ENCODE data around the gene CREG2.

Gene CREG2

GRCh38 chr2:101400048-101400447 lies 12.7 kb upstream of the CREG2 start:
- no peaks in the 10 kb centered on the region for H3K27me3 ChIP-seq (ENCODE audit: insufficient read depth, poor library complexity, severe bottlenecking)
- peak in 1 of 2 experiments; percentile 42 for DNase-seq (ENCODE audit: low read depth in 1 of 2, low spot score in 1 of 2)
- H3K27ac ChIP-seq (replicated peaks), result no peak overlapping the region
- H3K4me3 ChIP-seq (replicated peaks; ENCODE audit: insufficient read depth, low read length), result no peak overlapping the region
- TF ChIP-seq REST (IDR thresholded peaks at IDR 0.05; ENCODE audit: insufficient replicate concordance, low read depth), result no peak
- TF ChIP-seq SPI1 (IDR thresholded peaks at IDR 0.05; ENCODE audit: borderline replicate concordance, low read depth), result peak; percentile 58; the same call in 1 of the 2 replicates

GRCh38 chr2:101399021-101399799 lies 11.9 kb upstream of the CREG2 start:
- H3K27me3 ChIP-seq (ENCODE audit: insufficient read depth, poor library complexity, severe bottlenecking), result no peaks in the 10 kb centered on the region
- no peak overlapping the region for H3K27ac ChIP-seq (replicated peaks)
- peak; percentile 59; the same call in 1 of the 2 replicates for TF ChIP-seq SPI1 (IDR thresholded peaks at IDR 0.05; ENCODE audit: borderline replicate concordance, low read depth)
- TF ChIP-seq POLR2AphosphoS5 (IDR thresholded peaks at IDR 0.05; ENCODE audit: low read depth), result no peak
- peak in 1 of 2 experiments; percentile 15 for DNase-seq (ENCODE audit: low read depth in 1 of 2, low spot score in 1 of 2)
- no peak overlapping the region for H3K4me3 ChIP-seq (replicated peaks; ENCODE audit: insufficient read depth, low read length)

DNA sequence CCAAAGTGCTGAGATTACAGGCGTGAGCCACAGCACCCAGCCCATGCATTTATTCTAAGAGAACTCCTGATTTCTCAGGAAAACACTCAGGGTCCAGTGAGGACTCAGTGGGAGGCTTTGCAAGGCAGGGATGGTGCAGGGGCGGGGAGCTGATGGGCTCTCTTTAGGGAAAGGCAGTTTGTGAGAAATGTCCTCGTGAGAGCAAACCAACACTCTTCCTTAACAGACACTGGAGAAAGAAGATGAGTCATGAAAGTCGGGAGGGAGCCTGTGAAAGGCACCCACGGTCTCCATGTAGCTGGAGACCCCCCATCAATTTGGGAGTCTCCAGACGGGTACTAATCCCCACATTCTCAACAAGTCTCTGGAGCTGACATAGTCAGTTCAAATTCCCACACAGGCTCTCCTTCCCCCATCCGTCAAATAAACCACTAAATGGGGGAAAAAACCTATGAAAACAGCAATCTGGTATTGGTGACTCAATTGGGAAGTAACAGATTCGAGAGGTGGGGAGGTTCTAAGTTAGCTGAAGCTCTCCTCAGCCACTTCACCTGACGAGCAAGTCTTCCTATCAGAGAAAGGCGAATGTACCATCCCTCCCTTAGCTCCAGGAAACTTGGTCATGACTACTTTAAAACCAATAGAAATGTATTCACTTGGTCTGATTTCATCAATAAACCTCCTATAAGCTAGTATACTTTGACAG lies 11.0 kb upstream of the CREG2 start:
- no peak overlapping the region for H3K27ac ChIP-seq (replicated peaks)
- H3K4me3 ChIP-seq (replicated peaks; ENCODE audit: insufficient read depth, low read length), result no peak overlapping the region
- no peak for DNase-seq (ENCODE audit: low read depth in 1 of 2, low spot score in 1 of 2)
- H3K27me3 ChIP-seq (ENCODE audit: insufficient read depth, poor library complexity, severe bottlenecking), result no peaks in the 10 kb centered on the region
- TF ChIP-seq SPI1 (IDR thresholded peaks at IDR 0.05; ENCODE audit: borderline replicate concordance, low read depth), result no peak
- TF ChIP-seq GABPA (IDR thresholded peaks at IDR 0.05; ENCODE audit: low read depth), result no peak
- no peak for TF ChIP-seq REST (IDR thresholded peaks at IDR 0.05; ENCODE audit: insufficient replicate concordance, low read depth)
- TF ChIP-seq POLR2AphosphoS5 (IDR thresholded peaks at IDR 0.05; ENCODE audit: low read depth), result no peak
- TF ChIP-seq, protein P1, sequence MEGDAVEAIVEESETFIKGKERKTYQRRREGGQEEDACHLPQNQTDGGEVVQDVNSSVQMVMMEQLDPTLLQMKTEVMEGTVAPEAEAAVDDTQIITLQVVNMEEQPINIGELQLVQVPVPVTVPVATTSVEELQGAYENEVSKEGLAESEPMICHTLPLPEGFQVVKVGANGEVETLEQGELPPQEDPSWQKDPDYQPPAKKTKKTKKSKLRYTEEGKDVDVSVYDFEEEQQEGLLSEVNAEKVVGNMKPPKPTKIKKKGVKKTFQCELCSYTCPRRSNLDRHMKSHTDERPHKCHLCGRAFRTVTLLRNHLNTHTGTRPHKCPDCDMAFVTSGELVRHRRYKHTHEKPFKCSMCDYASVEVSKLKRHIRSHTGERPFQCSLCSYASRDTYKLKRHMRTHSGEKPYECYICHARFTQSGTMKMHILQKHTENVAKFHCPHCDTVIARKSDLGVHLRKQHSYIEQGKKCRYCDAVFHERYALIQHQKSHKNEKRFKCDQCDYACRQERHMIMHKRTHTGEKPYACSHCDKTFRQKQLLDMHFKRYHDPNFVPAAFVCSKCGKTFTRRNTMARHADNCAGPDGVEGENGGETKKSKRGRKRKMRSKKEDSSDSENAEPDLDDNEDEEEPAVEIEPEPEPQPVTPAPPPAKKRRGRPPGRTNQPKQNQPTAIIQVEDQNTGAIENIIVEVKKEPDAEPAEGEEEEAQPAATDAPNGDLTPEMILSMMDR (IDR thresholded peaks at IDR 0.05; ENCODE audit: insufficient read depth, low read length), result no peak

GRCh38 chr2:101396316-101396717 lies 9.0 kb upstream of the CREG2 start:
- H3K27me3 ChIP-seq (ENCODE audit: insufficient read depth, poor library complexity, severe bottlenecking), result no peaks in the 10 kb centered on the region
- TF ChIP-seq SPI1 (IDR thresholded peaks at IDR 0.05; ENCODE audit: borderline replicate concordance, low read depth), result no peak
- TF ChIP-seq, protein P1 (IDR thresholded peaks at IDR 0.05; ENCODE audit: insufficient read depth, low read length), result no peak
- TF ChIP-seq POLR2AphosphoS5 (IDR thresholded peaks at IDR 0.05; ENCODE audit: low read depth), result no peak
- TF ChIP-seq GABPA (IDR thresholded peaks at IDR 0.05; ENCODE audit: low read depth), result no peak
- no peak for TF ChIP-seq REST (IDR thresholded peaks at IDR 0.05; ENCODE audit: insufficient replicate concordance, low read depth)
- H3K27ac ChIP-seq (replicated peaks), result no peak overlapping the region

More at GRCh38 chr2:101396316-101396717, 9.0 kb upstream of the CREG2 start:
- no peak overlapping the region for H3K4me3 ChIP-seq (replicated peaks; ENCODE audit: insufficient read depth, low read length)
- DNase-seq (ENCODE audit: low read depth in 1 of 2, low spot score in 1 of 2), result no peak

Measured in HL-60 (cell line).